Right atrium auricular region (tissue), 2 donors: ENCODE measurements around the gene RHOBTB1. TPM values are rescaled to one million over a fixed set of nuclear protein-coding genes. Genes with fewer than 3 reads are reported as not detected.
A peak's percentile ranks its signal among the peaks of the same experiment; 100 is the strongest.

Source experiments
- DNase-seq: peaks from one replicate; pipeline ENCODE4 v3.0.0-alpha.2; 2019; ENCODE audit warnings: low spot score
- H3K27ac ChIP-seq, 2 donors: fragments of 200-600 bp; sonication (generic); 1 replicate in 1 of 2; 2 replicates in 1 of 2; pipeline ENCODE4 v1.5.1; 2016 to 2019
- H3K27me3 ChIP-seq, 2 donors: fragments of 200-600 bp; sonication (generic); one replicate each; pipeline versions ENCODE4 v1.5.1 to v1.6.0; 2017 to 2019
- H3K36me3 ChIP-seq: fragments of 200-600 bp; sonication (generic); one replicate; pipeline ENCODE4 v1.5.1; 2016
- H3K4me1 ChIP-seq, 2 donors: fragments of 200-600 bp; sonication (generic); one replicate each; pipeline versions ENCODE4 v1.5.1 to v1.6.0; 2017 to 2019
- H3K4me3 ChIP-seq, 2 donors: fragments of 200-600 bp; sonication (generic); 1 replicate in 1 of 2; 2 replicates in 1 of 2; pipeline ENCODE4 v1.5.1; 2017 to 2019; ENCODE audit warnings: mild to moderate bottlenecking in 1 of 2, moderate library complexity in 1 of 2
- H3K9me3 ChIP-seq, 2 donors: fragments of 200-600 bp; sonication (generic); one replicate each; pipeline ENCODE4 v1.5.1; 2019
- total RNA-seq, 2 donors: library from RNA; depleted of rRNA; stranded (reverse); fragments of >200 nt; gene quantifications; one replicate each; pipeline ENCODE4 v1.1.0, GENCODE V29; 2016
- TF ChIP-seq, protein P1 (sequence below), 2 donors: fragments of 200-600 bp; sonication (generic); IDR thresholded peaks; one replicate each; pipeline ENCODE4 v1.5.1; 2019; ENCODE audit warnings: antibody characterized with exemption in 2 of 2

The RHOBTB1 gene
- total RNA-seq, 2 donors from 2014 or later: 13.2 to 16.8 TPM

- Histone ChIP-seq H3K36me3 (no peaks in the 10 kb centered on the region), H3K27me3 (no peaks in the 10 kb centered on the region), H3K4me3 (no peak overlapping the region), H3K4me1 (peaks cover 0 to 26% of the 10 kb centered on the region in 2 donors), H3K9me3 (no peaks in the 10 kb centered on the region), H3K27ac (peak overlapping the region in 1 of 2 donors; percentile 63)
- DNase-seq: no peak
- TF ChIP-seq, protein P1, sequence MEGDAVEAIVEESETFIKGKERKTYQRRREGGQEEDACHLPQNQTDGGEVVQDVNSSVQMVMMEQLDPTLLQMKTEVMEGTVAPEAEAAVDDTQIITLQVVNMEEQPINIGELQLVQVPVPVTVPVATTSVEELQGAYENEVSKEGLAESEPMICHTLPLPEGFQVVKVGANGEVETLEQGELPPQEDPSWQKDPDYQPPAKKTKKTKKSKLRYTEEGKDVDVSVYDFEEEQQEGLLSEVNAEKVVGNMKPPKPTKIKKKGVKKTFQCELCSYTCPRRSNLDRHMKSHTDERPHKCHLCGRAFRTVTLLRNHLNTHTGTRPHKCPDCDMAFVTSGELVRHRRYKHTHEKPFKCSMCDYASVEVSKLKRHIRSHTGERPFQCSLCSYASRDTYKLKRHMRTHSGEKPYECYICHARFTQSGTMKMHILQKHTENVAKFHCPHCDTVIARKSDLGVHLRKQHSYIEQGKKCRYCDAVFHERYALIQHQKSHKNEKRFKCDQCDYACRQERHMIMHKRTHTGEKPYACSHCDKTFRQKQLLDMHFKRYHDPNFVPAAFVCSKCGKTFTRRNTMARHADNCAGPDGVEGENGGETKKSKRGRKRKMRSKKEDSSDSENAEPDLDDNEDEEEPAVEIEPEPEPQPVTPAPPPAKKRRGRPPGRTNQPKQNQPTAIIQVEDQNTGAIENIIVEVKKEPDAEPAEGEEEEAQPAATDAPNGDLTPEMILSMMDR (IDR thresholded peaks at IDR 0.05): no peak
These were observed 49.2 kb downstream of the RHOBTB1 start for GRCh38 chr10:60894786-60895185.

DNA sequence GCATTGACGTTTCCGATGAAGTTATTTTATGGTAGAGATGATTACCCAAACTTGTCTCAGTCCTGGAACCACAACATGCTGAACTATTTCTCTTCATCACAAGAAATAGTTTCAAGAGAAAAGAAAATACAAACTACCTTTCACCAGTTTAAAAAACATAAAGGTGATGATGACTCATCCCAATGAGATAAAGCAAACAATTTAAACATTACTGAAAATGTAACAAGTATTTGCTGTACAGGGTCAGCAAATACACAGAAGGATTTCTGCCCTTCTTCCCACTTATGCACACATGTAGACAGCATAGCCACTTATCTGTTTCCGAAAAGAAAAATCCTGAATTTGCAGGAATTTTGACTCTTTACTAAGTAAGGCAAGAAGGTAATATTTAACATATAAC lies 50.8 kb downstream of the RHOBTB1 start:
- peaks cover 7% of the 10 kb centered on the region for H3K36me3 ChIP-seq
- no peak overlapping the region for H3K27ac ChIP-seq
- H3K27me3 ChIP-seq: no peaks in the 10 kb centered on the region
- TF ChIP-seq, protein P1 (IDR thresholded peaks at IDR 0.05): no peak
- H3K4me1 ChIP-seq: peaks cover 0 to 18% of the 10 kb centered on the region in 2 donors
- no peak for DNase-seq
- no peak overlapping the region for H3K4me3 ChIP-seq
- H3K9me3 ChIP-seq: no peaks in the 10 kb centered on the region

DNA sequence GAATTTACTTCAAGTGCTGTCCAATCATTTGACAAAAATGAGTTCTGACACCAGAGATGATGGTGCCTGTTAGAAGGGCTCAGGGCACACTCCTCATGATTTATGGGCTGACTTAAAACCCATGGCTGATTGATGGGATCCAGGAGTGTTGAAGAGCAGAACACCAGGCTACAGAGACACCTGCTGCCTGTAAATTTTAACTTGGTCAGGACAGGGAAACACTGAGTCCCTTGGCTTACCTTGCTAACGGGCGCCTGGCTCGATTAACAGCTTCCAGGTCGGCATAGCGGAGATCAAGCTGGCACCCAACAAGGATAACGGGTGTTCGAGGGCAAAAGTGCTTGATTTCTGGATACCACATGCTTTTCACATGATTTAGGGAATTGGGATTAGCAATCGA lies 51.4 kb downstream of the RHOBTB1 start:
- no peak for DNase-seq
- Histone ChIP-seq H3K9me3 (no peaks in the 10 kb centered on the region), H3K36me3 (peaks cover 14% of the 10 kb centered on the region), H3K4me1 (peaks cover 0 to 18% of the 10 kb centered on the region in 2 donors), H3K27ac (no peak overlapping the region), H3K4me3 (no peak overlapping the region), H3K27me3 (no peaks in the 10 kb centered on the region)
- TF ChIP-seq, protein P1 (IDR thresholded peaks at IDR 0.05): no peak

DNA sequence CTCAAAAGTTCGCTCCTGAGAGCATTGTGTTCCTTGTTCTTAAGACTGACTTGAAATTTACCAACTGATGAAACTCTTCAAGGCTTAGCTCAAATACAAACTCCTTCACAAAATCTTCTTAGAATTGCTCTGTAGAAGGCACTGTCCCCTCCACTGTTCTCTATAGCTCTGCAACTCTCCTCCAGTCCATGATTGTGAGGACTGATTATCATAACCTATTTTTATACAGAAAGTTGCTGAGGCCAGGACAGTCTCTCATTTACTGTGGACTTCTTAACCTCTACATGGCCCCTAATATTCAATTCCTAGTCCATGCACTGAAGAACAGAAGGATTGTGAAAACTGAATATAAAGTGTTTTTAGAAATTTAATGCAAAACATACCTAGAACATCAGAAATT lies 53.2 kb downstream of the RHOBTB1 start:
- Histone ChIP-seq H3K27ac (no peak overlapping the region), H3K4me3 (no peak overlapping the region), H3K27me3 (no peaks in the 10 kb centered on the region), H3K9me3 (no peaks in the 10 kb centered on the region), H3K36me3 (peaks cover 17% of the 10 kb centered on the region), H3K4me1 (peaks cover 0 to 24% of the 10 kb centered on the region in 2 donors)
- TF ChIP-seq, protein P1 (IDR thresholded peaks at IDR 0.05): no peak
- DNase-seq: no peak

GRCh38 chr10:60883187-60883586 lies 60.8 kb downstream of the RHOBTB1 start:
- Histone ChIP-seq H3K9me3 (no peaks in the 10 kb centered on the region), H3K4me3 (no peak overlapping the region), H3K27ac (no peak overlapping the region), H3K36me3 (peaks cover 25% of the 10 kb centered on the region), H3K4me1 (peaks cover 0 to 19% of the 10 kb centered on the region in 2 donors), H3K27me3 (no peaks in the 10 kb centered on the region)
- no peak for DNase-seq
- TF ChIP-seq, protein P1 (IDR thresholded peaks at IDR 0.05): peak; percentile 42 to 64

DNA sequence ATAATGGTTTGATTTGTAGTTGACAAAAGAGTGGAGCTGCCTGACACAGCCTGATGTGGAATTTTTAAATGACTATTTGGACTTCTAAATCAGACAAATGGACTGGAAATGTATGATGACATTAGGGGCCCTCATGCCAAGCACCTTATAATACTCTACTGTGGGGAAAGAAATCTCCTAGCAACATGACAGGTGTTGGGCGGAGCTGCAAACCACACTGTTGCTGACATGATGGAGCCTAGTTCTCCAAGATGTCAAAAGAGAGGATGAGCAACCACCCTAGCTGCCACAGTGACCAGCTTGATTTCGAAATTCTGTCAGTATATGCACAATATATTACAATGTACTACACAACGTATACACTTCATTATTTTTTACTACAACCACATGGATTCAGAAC lies 65.8 kb downstream of the RHOBTB1 start:
- no peaks in the 10 kb centered on the region for H3K9me3 ChIP-seq
- H3K36me3 ChIP-seq: peaks cover 24% of the 10 kb centered on the region
- no peak for DNase-seq
- no peak overlapping the region for H3K27ac ChIP-seq
- H3K27me3 ChIP-seq: no peaks in the 10 kb centered on the region
- no peak overlapping the region for H3K4me3 ChIP-seq
- TF ChIP-seq, protein P1 (IDR thresholded peaks at IDR 0.05): no peak
- peaks cover 0 to 2% of the 10 kb centered on the region in 2 donors for H3K4me1 ChIP-seq
